D721Med (cell line): ENCODE data around the gene NPSR1.
A peak's percentile ranks its signal among the peaks of the same experiment; 100 is the strongest.

Experiments
- DNase-seq: peaks from one replicate; pipeline ENCODE4 v3.0.0; 2011; ENCODE audit warnings: low spot score; ENCODE audit not compliant: insufficient read length
- FAIRE-seq: peaks from 2 replicates; lab custom pipeline; 2011; peaks lifted over from hg19 to GRCh38; lab: Jason Lieb, UNC
- CTCF ChIP-seq: IDR thresholded peaks from 2 replicates; pipeline ENCODE4 v1.5.1; 2012; ENCODE audit warnings: mild to moderate bottlenecking, control low read depth; ENCODE audit not compliant: insufficient read depth; ENCODE audit errors: missing control alignments

Gene NPSR1

GRCh38 chr7:34756691-34757090, 98.7 kb downstream of the NPSR1 start:
- FAIRE-seq (no peak), DNase-seq (no peak)
- no peak for TF ChIP-seq CTCF

GRCh38 chr7:34757570-34758110, 99.6 kb downstream of the NPSR1 start:
- FAIRE-seq (no peak), DNase-seq (no peak)
- no peak for TF ChIP-seq CTCF

- DNase-seq (no peak), FAIRE-seq (no peak)
- no peak for TF ChIP-seq CTCF
These were observed 100.1 kb downstream of the NPSR1 start for GRCh38 chr7:34758111-34758601.

- FAIRE-seq (no peak), DNase-seq (no peak)
These were observed 101.6 kb downstream of the NPSR1 start for GRCh38 chr7:34759477-34760125.

GRCh38 chr7:34760271-34760670, 102.3 kb downstream of the NPSR1 start:
- DNase-seq (no peak), FAIRE-seq (no peak)
- no peak for TF ChIP-seq CTCF

More at GRCh38 chr7:34759477-34760125, 101.6 kb downstream of the NPSR1 start:
- TF ChIP-seq CTCF, result peak; percentile 79

GRCh38 chr7:34761206-34761605, 103.2 kb downstream of the NPSR1 start:
- TF ChIP-seq CTCF, result no peak
- FAIRE-seq (no peak), DNase-seq (no peak)

- FAIRE-seq (no peak), DNase-seq (no peak)
- TF ChIP-seq CTCF, result no peak
These were observed 103.6 kb downstream of the NPSR1 start for GRCh38 chr7:34761627-34762026.
